Measurements from ENCODE around the gene TSC1.
A peak's percentile ranks its signal among the peaks of the same experiment; 100 is the strongest.

The TSC1 gene

DNA sequence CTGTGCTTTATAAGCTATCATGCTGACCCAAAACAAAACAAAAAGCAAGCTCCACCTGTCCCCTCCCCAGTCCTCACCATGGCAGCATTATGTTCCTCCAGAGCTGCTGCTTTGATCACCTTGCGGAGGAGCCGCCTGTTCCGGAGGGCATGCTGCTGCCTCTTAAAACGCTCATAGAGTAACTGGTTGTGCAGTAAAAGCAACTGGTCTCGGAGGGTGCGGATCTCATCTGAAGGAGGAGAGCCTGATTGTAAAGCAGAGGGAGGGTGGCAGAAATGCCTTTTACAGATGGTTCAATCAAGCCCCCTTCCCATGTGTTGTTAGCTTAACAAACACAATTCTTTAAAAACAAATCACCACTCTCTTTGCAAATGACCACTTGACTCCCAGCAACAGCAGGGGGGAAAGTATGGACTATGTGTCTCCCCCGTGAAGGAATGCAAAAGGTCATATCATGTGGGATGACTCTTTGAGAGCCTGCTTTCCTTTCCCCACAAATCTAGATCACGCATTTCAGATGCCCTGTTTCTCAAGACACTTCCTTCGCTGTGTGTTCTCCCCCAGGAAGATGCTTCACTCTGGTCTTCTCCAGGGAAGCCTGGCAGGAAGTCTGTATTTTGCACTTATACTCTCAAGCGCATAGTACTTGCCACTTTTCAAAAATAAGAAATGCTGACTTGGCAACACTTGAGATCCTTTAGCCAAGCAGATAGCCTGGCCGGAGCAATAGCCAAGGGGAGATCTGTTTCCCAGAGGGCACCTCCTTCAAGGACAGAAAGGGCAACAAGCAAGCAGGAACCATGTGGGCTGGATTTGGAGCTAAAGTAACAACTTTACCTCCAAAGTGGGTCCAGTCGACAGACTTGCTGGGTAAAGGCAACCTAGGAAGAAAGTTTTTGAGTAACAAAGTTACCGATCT lies 40.6 kb downstream of the TSC1 start:
- no peak for DNase-seq
- H3K4me3 Mint-ChIP-seq: no peak overlapping the region
- H3K36me3 Mint-ChIP-seq (ENCODE audit: insufficient read depth): peaks cover 35% of the 10 kb centered on the region
- H3K4me1 Mint-ChIP-seq (ENCODE audit: low read depth in 2 of 2): peaks cover 11 to 14% of the 10 kb centered on the region in 2 donors
- H3K27me3 Mint-ChIP-seq: no peaks in the 10 kb centered on the region
- H3K9me3 Mint-ChIP-seq: no peaks in the 10 kb centered on the region
- ATAC-seq (replicated peaks): no peak
- no peak overlapping the region for H3K27ac Mint-ChIP-seq

DNA sequence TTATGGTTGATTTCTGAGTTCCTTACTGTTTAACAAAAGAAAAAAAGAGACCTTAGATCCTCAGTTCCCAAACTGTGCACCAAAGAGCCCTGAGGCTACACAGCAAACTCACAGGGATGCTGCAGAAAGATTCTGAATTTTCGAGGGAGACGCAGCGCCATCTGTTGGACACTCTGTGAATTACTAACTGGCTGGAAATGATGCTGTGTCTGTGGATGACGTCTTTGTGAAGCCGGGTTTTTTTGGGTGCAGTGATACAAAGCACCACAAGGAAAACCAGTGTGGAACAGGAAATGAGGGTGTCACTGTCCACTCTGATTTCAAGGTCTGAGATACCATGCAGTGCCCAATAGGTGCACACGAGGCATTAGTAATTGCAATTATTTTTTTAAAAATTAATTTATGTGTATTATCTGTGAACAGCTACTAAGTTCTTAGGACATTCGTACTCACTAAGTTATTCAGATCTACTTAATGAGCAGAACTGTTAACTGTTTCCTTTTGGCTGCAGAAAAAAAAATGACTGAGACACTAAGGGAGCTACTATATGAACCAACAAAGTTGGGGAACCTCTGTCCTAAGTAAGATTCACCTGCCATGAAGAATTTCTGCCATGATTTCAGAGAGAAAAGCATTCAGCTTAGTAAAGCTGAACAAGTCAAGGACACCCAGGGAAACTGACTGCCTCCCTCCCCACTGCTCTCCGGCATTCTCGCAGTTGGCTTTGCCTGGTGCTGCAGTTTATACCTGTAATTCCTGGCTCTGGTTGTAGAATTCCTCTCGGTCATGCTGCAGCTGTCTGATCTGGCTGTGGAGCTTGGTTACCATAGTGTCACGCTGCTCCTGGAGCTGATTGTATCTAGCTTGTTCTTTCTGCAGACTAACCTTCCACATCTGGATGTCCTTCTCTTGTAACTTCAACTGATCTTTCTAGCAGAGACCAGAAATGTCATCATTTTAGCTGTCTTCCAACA lies 42.3 kb downstream of the TSC1 start:
- H3K4me3 Mint-ChIP-seq: no peak overlapping the region
- H3K27ac Mint-ChIP-seq: peak overlapping the region; percentile 66 to 81
- H3K4me1 Mint-ChIP-seq (ENCODE audit: low read depth in 2 of 2): peaks cover 4 to 7% of the 10 kb centered on the region in 2 donors
- DNase-seq (peak; percentile 75 to 86 (median 80)), ATAC-seq (replicated peaks) (peak; percentile 99)
- no peaks in the 10 kb centered on the region for H3K9me3 Mint-ChIP-seq
- no peaks in the 10 kb centered on the region for H3K27me3 Mint-ChIP-seq
- H3K36me3 Mint-ChIP-seq (ENCODE audit: insufficient read depth): peaks cover 49% of the 10 kb centered on the region

DNA sequence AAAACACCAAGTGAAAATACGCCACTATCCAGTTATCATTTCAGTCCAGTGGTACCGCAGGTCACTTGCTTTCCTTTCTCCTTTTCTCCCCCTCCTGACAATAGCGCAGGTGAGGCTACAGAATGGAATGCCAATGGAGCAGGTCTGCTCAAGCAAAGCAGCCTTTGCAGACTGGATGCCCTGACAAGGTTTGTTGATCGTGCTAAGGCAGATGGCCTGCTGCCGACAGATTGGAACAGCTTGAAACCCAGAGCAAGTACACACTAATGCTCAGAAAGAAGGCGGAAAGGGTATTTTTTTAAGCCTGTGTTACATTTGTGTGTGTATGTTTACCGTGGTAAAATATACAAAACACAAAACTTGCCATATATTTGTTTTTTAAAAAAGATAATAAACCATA lies 46.4 kb downstream of the TSC1 start:
- no peaks in the 10 kb centered on the region for H3K27me3 Mint-ChIP-seq
- DNase-seq (no peak), ATAC-seq (replicated peaks) (no peak)
- H3K4me1 Mint-ChIP-seq (ENCODE audit: low read depth in 2 of 2): peaks cover 4 to 7% of the 10 kb centered on the region in 2 donors
- no peak overlapping the region for H3K27ac Mint-ChIP-seq
- no peaks in the 10 kb centered on the region for H3K9me3 Mint-ChIP-seq
- peaks cover 55% of the 10 kb centered on the region for H3K36me3 Mint-ChIP-seq (ENCODE audit: insufficient read depth)
- no peak overlapping the region for H3K4me3 Mint-ChIP-seq

DNA sequence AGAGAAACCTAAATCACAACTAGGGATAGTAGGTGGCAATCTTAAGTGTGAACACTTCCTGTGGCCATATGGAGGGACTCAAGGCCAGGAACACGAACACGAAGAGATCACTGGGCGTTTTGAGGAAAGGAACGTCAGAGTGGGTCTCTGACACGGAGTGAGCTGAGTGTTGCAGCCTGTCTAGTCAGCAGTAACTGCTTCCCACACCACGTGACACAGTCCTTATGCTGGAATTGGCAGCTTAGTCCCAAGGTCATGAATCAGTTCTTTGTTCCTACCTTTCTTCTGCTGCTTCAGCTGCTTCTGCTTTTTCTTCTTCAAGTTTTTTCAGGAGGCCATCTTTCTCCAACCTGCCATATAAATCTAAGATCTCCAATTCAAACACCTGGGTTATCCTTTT lies 47.5 kb downstream of the TSC1 start:
- no peak overlapping the region for H3K4me3 Mint-ChIP-seq
- H3K9me3 Mint-ChIP-seq: no peaks in the 10 kb centered on the region
- H3K27ac Mint-ChIP-seq: peak overlapping the region in 1 of 2 donors; percentile 15
- peaks cover 4 to 5% of the 10 kb centered on the region in 2 donors for H3K4me1 Mint-ChIP-seq (ENCODE audit: low read depth in 2 of 2)
- no peaks in the 10 kb centered on the region for H3K27me3 Mint-ChIP-seq
- H3K36me3 Mint-ChIP-seq (ENCODE audit: insufficient read depth): peaks cover 55% of the 10 kb centered on the region
- ATAC-seq (replicated peaks) (no peak), DNase-seq (no peak)

DNA sequence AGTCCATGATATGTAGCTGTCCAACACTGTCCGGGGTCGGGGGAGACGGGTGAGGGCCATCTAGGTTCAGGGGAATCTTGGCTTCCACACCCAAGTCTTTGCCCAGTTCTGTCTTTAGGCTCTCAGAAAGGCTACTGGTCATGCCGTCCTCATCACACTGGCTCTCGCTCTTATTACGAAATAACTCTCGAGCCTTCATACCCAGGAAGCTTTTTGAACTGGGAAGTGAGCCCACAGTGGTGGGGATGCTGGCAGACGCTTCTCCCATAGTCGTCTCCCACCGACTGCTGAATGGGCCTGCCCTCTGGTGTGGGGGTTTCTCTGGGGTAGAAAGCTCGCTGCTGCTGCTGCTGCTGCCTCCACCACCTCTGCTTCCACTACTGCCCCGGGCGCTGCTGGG lies 48.2 kb downstream of the TSC1 start:
- no peaks in the 10 kb centered on the region for H3K9me3 Mint-ChIP-seq
- ATAC-seq (replicated peaks): no peak
- peak overlapping the region in 1 of 2 donors; percentile 15 for H3K27ac Mint-ChIP-seq
- peaks cover 55% of the 10 kb centered on the region for H3K36me3 Mint-ChIP-seq (ENCODE audit: insufficient read depth)
- no peaks in the 10 kb centered on the region for H3K27me3 Mint-ChIP-seq
- no peak for DNase-seq
- H3K4me3 Mint-ChIP-seq: no peak overlapping the region
- H3K4me1 Mint-ChIP-seq (ENCODE audit: low read depth in 2 of 2): no peaks in the 10 kb centered on the region

DNA sequence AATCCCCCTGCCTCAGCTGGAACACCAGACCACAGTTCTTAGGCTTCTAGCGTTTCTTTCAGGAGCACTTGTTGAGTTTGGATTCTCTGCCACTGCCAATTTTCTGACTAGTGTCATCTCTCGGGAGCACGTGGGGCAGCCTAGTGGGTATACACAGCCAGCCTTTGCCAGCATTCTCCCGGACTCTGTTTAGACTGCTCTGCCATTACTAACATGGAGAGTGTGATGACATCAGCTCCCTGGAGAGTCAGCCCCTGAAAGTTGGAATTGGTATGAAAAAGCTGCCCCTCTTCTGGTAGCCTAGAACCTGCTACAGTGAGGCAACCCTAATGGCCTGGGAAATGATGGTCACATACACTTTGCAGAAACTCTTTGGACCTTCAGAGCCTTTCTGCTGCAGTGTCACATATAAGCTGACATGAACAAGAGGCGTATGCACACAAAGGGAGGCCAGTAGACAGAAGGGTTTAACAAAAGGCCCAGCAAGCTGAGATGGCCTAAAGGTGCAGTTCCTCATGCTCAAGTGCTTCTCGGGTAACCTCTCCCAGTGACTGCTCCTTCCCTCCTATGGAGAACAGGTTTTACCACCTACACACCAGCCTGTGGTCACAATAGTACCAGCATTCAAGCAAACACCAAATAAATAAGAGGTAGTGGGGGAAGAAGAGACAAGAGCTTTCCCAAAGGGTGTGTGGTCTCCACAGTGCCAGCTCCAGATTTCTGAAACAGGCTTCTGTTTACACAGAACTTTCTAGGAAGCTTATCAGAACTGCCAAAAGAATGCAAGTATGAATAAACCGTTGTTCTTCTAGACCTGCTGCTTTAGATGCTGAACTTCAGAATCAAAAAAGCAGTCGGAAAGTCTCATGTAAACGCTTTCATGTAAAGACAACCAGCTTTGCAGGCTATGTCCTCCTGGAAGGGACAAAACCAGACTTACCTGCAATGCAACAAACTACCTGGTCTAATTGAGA lies 49.3 kb downstream of the TSC1 start:
- Mint-ChIP-seq H3K36me3 (ENCODE audit: insufficient read depth) (peaks cover 46% of the 10 kb centered on the region), H3K9me3 (no peaks in the 10 kb centered on the region), H3K4me1 (ENCODE audit: low read depth in 2 of 2) (no peaks in the 10 kb centered on the region), H3K4me3 (no peak overlapping the region), H3K27ac (peak overlapping the region in 1 of 2 donors; percentile 54), H3K27me3 (no peaks in the 10 kb centered on the region)
- DNase-seq (no peak), ATAC-seq (replicated peaks) (no peak)

DNA sequence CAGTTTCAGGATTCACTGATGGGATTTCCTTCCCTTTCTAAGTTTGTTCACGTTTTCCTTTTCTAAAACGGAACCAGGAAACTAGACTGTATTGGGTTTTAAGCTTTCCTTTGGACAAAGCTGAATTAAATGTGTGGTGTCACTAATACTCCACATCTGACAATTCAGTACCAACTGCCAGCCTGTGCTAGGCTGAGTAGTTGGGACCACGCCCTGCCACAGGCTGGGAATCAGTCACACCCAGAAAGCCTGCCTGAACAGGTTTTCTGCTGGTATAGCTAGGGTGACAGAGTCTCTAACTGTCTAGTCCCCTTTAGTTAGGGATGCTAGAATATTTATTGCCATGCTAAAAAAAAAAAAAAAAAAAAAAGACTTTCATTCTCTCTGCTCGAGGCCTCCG lies 50.1 kb downstream of the TSC1 start:
- Mint-ChIP-seq H3K4me1 (ENCODE audit: low read depth in 2 of 2) (no peaks in the 10 kb centered on the region), H3K4me3 (no peak overlapping the region), H3K27me3 (no peaks in the 10 kb centered on the region), H3K27ac (no peak overlapping the region), H3K36me3 (ENCODE audit: insufficient read depth) (peaks cover 38% of the 10 kb centered on the region), H3K9me3 (no peaks in the 10 kb centered on the region)
- ATAC-seq (replicated peaks) (no peak), DNase-seq (no peak)

DNA sequence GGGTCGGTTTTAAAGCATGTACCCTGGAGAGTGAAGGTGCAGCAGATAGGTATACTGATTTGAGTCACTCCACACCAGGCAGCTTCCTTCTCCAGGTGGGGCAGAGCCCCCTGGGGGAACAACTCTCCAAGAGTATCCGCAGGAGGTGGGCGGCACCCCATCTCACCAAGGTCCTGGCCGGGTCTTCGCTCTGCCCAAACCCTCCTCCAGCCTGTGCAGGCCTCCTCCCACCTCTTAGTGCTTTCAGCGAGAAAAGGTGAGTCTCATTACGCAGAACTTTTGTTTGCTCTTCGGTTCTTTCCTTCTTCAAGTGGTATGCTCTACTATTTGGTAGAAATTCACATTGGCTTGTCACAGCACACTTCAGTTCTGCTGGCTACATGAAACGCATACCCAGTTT lies 52.0 kb downstream of the TSC1 start:
- no peak for DNase-seq
- H3K27ac Mint-ChIP-seq: no peak overlapping the region
- ATAC-seq (replicated peaks): no peak
- H3K4me1 Mint-ChIP-seq (ENCODE audit: low read depth in 2 of 2): peaks cover 5 to 9% of the 10 kb centered on the region in 2 donors
- H3K27me3 Mint-ChIP-seq: no peaks in the 10 kb centered on the region
- H3K9me3 Mint-ChIP-seq: no peaks in the 10 kb centered on the region
- H3K4me3 Mint-ChIP-seq: no peak overlapping the region
- H3K36me3 Mint-ChIP-seq (ENCODE audit: insufficient read depth): peaks cover 27% of the 10 kb centered on the region

DNA sequence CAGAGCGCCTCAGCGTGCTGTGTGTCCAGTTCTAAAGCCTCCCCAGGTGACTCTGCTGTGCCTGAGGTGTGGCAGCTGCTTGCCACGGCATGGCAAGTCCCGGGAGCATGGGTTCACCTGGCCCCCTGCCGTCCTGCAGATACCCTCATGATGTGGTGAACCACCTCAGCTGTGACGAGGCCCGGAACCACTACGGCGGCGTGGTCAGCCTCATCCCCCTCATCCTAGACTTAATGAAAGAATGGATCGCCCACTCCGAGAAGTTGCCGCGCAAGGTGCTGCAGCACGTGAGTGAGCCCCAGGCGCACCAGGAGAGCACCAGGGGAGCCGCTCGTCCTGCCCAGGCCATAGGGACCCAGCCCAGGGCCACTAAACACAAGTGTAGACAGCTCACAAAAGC lies 56.3 kb downstream of the TSC1 start:
- H3K36me3 Mint-ChIP-seq (ENCODE audit: insufficient read depth): peaks cover 4% of the 10 kb centered on the region
- peak overlapping the region in 1 of 2 donors; percentile 91 for H3K27ac Mint-ChIP-seq
- H3K27me3 Mint-ChIP-seq: no peaks in the 10 kb centered on the region
- no peaks in the 10 kb centered on the region for H3K9me3 Mint-ChIP-seq
- peaks cover 5 to 9% of the 10 kb centered on the region in 2 donors for H3K4me1 Mint-ChIP-seq (ENCODE audit: low read depth in 2 of 2)
- ATAC-seq (replicated peaks): no peak
- no peak overlapping the region for H3K4me3 Mint-ChIP-seq
- DNase-seq: no peak

DNA sequence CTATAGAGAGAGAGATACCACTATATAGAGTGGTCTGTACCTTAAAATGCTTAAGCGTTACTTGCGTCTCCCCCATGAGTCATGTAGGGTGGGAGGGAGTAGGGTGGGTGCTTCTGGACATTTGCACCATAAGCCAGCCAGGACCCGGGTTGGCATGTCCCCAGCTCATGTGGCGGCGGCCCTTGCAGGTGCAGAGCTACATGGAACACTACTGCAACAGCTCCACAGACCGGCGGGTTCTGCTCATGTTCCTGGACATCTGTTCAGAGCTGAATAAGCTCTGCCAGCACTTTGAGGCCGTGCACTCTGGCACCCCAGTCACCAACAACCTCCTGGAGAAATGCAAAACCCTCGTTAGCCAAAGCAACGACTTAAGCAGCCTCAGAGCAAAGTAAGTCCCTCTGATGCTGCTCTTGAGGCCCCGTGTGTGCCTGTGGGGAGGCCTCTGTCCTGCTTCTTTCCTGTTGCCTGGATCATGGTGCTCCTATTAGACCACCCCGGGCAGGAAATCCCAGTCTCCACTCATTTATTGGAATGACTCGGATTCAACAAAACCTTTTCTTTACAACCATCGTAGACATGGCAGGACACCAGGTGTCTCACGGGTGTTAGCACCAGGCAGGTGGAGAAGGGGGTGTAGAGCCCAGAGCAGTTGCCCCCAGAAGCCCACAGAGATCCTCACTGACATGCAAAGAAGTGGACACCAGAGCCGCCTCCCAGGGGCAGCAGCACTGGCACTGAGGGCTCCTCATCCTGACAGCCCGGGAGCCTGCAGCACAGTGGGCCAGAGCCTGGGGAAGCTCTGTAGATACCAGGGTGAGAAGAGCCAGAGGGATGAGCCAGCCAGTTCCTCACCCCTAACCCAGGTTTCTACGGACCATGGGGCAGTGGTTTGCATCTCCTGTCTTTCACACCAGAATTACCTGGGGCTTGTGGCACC lies 57.0 kb downstream of the TSC1 start:
- ATAC-seq (replicated peaks) (no peak), DNase-seq (no peak)
- Mint-ChIP-seq H3K27ac (no peak overlapping the region), H3K9me3 (no peaks in the 10 kb centered on the region), H3K27me3 (no peaks in the 10 kb centered on the region), H3K4me1 (ENCODE audit: low read depth in 2 of 2) (peaks cover 5 to 9% of the 10 kb centered on the region in 2 donors), H3K4me3 (no peak overlapping the region), H3K36me3 (ENCODE audit: insufficient read depth) (peaks cover 4% of the 10 kb centered on the region)

DNA sequence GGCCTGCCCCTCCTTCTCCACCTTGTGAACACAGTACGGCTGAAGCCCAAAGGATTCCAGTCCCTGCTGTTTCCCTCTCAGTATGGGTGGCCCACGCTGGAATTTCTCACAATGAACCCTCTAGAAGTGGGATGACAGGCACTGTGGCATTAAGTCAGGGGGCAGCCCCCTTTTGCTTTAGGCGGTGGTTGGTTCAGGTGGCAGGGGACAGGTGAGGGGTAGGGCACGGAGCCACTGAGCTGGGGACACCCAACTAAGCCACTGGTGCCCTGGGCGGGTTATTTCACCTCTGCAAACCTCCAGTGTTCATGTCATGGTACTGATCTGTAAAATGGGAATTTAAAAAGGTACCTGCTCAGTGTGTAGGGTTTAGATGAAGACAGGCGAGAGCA lies 58.1 kb downstream of the TSC1 start:
- Mint-ChIP-seq H3K27ac (no peak overlapping the region), H3K27me3 (no peaks in the 10 kb centered on the region), H3K4me1 (ENCODE audit: low read depth in 2 of 2) (peaks cover 5 to 9% of the 10 kb centered on the region in 2 donors), H3K9me3 (no peaks in the 10 kb centered on the region), H3K4me3 (no peak overlapping the region), H3K36me3 (ENCODE audit: insufficient read depth) (peaks cover 4% of the 10 kb centered on the region)
- DNase-seq (no peak), ATAC-seq (replicated peaks) (no peak)

Measured in effector memory CD8-positive, alpha-beta T cell (primary cell).